ENCODE measurements around the gene NR6A1.

- TF ChIP-seq CTCF (IDR thresholded peaks at IDR 0.05; ENCODE audit: poor library complexity, severe bottlenecking) (no peak), TAF1 (IDR thresholded peaks at IDR 0.05; ENCODE audit: low read depth) (no peak), EZH2 (IDR thresholded peaks at IDR 0.05; ENCODE audit: borderline replicate concordance, insufficient read depth, low read length, poor library complexity, severe bottlenecking) (no peak), SMC3 (conservative IDR thresholded peaks at IDR 0.05; ENCODE audit: poor library complexity) (no peak)
These were observed 63.4 kb downstream of the NR6A1 start for GRCh38 chr9:124707666-124708065.
